ENCODE data around the gene COPS2. TPM values are rescaled to one million over a fixed set of nuclear protein-coding genes. Genes with fewer than 3 reads are reported as not detected.

Gene COPS2
- total and polyA plus RNA-seq, 2 experiments from 2014 or later, result 37.4 to 97.9 TPM

GRCh38 chr15:49148298-49148697 lies 7.1 kb downstream of the COPS2 start:
- Histone ChIP-seq H3K9me2 (replicated peaks; ENCODE audit: insufficient read depth) (no peaks in the 10 kb centered on the region), H3K79me2 (peaks cover 96% of the 10 kb centered on the region), H2AFZ (no peak overlapping the region), H3K27me3 (no peaks in the 10 kb centered on the region), H3K4me3 (no peak overlapping the region), H3K4me2 (no peak overlapping the region), H3K27ac (no peak overlapping the region), H3K36me3 (replicated peaks; ENCODE audit: insufficient read depth, low read depth) (no peaks in the 10 kb centered on the region), H3K9me3 (ENCODE audit: low read depth) (no peaks in the 10 kb centered on the region), H3K4me1 (ENCODE audit: insufficient read depth) (peaks cover 2% of the 10 kb centered on the region), H4K20me1 (ENCODE audit: insufficient read depth, poor library complexity, severe bottlenecking) (peaks cover 83% of the 10 kb centered on the region)
- no peak for DNase-seq (ENCODE audit: low spot score)
- TF ChIP-seq EZH2phosphoT487 (IDR thresholded peaks at IDR 0.05; ENCODE audit: low read depth, severe bottlenecking, unreplicated experiment) (no peak), CTCF (IDR thresholded peaks at IDR 0.05; ENCODE audit: poor library complexity) (no peak), EZH2 (IDR thresholded peaks at IDR 0.05; ENCODE audit: borderline replicate concordance) (no peak)
- 96% methylated on average over 1 of the region's 1 CpG for WGBS (ENCODE audit: low lambda C conversion rate, missing lambda C conversion rate)

- DNase-seq (ENCODE audit: low spot score), result peak; percentile 74
- Histone ChIP-seq H2AFZ (no peak overlapping the region), H4K20me1 (ENCODE audit: insufficient read depth, poor library complexity, severe bottlenecking) (peaks cover 62% of the 10 kb centered on the region), H3K4me1 (ENCODE audit: insufficient read depth) (no peaks in the 10 kb centered on the region), H3K4me2 (no peak overlapping the region), H3K4me3 (no peak overlapping the region), H3K79me2 (peaks cover 80% of the 10 kb centered on the region), H3K36me3 (replicated peaks; ENCODE audit: insufficient read depth, low read depth) (no peaks in the 10 kb centered on the region), H3K9me2 (replicated peaks; ENCODE audit: insufficient read depth) (no peaks in the 10 kb centered on the region), H3K27ac (no peak overlapping the region), H3K9me3 (ENCODE audit: low read depth) (no peaks in the 10 kb centered on the region), H3K27me3 (no peaks in the 10 kb centered on the region)
- TF ChIP-seq EZH2phosphoT487 (IDR thresholded peaks at IDR 0.05; ENCODE audit: low read depth, severe bottlenecking, unreplicated experiment) (no peak), CTCF (IDR thresholded peaks at IDR 0.05; ENCODE audit: poor library complexity) (peak; percentile 74)
- 24% methylated on average over 3 of the region's 3 CpGs for WGBS (ENCODE audit: low lambda C conversion rate, missing lambda C conversion rate)
These were observed 9.5 kb downstream of the COPS2 start for GRCh38 chr15:49145651-49146609.

- H2AFZ ChIP-seq, result no peak overlapping the region
- H4K20me1 ChIP-seq (ENCODE audit: insufficient read depth, poor library complexity, severe bottlenecking), result no peaks in the 10 kb centered on the region
- H3K4me1 ChIP-seq (ENCODE audit: insufficient read depth), result no peaks in the 10 kb centered on the region
- H3K9me3 ChIP-seq (ENCODE audit: low read depth), result no peaks in the 10 kb centered on the region
- peaks cover 5% of the 10 kb centered on the region for H3K36me3 ChIP-seq (replicated peaks; ENCODE audit: insufficient read depth, low read depth)
- DNase-seq (ENCODE audit: low spot score), result no peak
- no peak overlapping the region for H3K4me3 ChIP-seq
- TF ChIP-seq EZH2 (IDR thresholded peaks at IDR 0.05; ENCODE audit: borderline replicate concordance), result no peak
- H3K27ac ChIP-seq, result no peak overlapping the region
- no peaks in the 10 kb centered on the region for H3K9me2 ChIP-seq (replicated peaks; ENCODE audit: insufficient read depth)
- 82% methylated on average over 2 of the region's 2 CpGs for WGBS (ENCODE audit: low lambda C conversion rate, missing lambda C conversion rate)
- H3K4me2 ChIP-seq, result no peak overlapping the region
- H3K79me2 ChIP-seq, result peaks cover 7% of the 10 kb centered on the region
- no peaks in the 10 kb centered on the region for H3K27me3 ChIP-seq
These were observed 17.5 kb downstream of the COPS2 start for GRCh38 chr15:49137861-49138260.

- no peak overlapping the region for H3K4me2 ChIP-seq
These were observed 19.5 kb downstream of the COPS2 start for GRCh38 chr15:49135911-49136310.

More at GRCh38 chr15:49135911-49136310, 19.5 kb downstream of the COPS2 start:
- no peak overlapping the region for H3K27ac ChIP-seq
- H3K9me2 ChIP-seq (replicated peaks; ENCODE audit: insufficient read depth), result no peaks in the 10 kb centered on the region
- WGBS (ENCODE audit: low lambda C conversion rate, missing lambda C conversion rate), result 97% methylated on average over 3 of the region's 3 CpGs
- H3K9me3 ChIP-seq (ENCODE audit: low read depth), result no peaks in the 10 kb centered on the region
- H3K27me3 ChIP-seq, result no peaks in the 10 kb centered on the region
- H3K4me1 ChIP-seq (ENCODE audit: insufficient read depth), result no peaks in the 10 kb centered on the region
- no peak for DNase-seq (ENCODE audit: low spot score)
- H2AFZ ChIP-seq, result no peak overlapping the region
- TF ChIP-seq EZH2 (IDR thresholded peaks at IDR 0.05; ENCODE audit: borderline replicate concordance), result no peak
- no peak for TF ChIP-seq CTCF (IDR thresholded peaks at IDR 0.05; ENCODE audit: poor library complexity)
- TF ChIP-seq EZH2phosphoT487 (IDR thresholded peaks at IDR 0.05; ENCODE audit: low read depth, severe bottlenecking, unreplicated experiment), result no peak
- no peak overlapping the region for H3K4me3 ChIP-seq
- H3K79me2 ChIP-seq, result peaks cover 4% of the 10 kb centered on the region
- peaks cover 5% of the 10 kb centered on the region for H3K36me3 ChIP-seq (replicated peaks; ENCODE audit: insufficient read depth, low read depth)
- no peaks in the 10 kb centered on the region for H4K20me1 ChIP-seq (ENCODE audit: insufficient read depth, poor library complexity, severe bottlenecking)
